HUDEP-2 (cell line): ENCODE data around the gene DPM1.

Experiments used
- DNase-seq, 76 experiments: peaks; one replicate each; lab custom pipeline; 2025; ENCODE audit not compliant: unreplicated experiment in 76 of 76; lab: John Stamatoyannopoulos, UW

Gene DPM1

GRCh38 chr20:50957798-50958614 lies at the start of gene DPM1:
DPM1 (minus strand) TSS chr20:50958532; CDS start chr20:50958523, 9 bp downstream.
- DNase-seq = peak in 64 of 76 experiments; percentile 5 to 92 (median 75)

- DNase-seq = no peak
Measured at GRCh38 chr20:51005214-51005613, 46.9 kb upstream of the DPM1 start.

- no peak for DNase-seq
Measured at GRCh38 chr20:51004781-51005180, 46.4 kb upstream of the DPM1 start.

- no peak for DNase-seq
Measured at GRCh38 chr20:51004305-51004727, 46.0 kb upstream of the DPM1 start.

- DNase-seq = no peak
Measured at GRCh38 chr20:51003753-51004152, 45.4 kb upstream of the DPM1 start.

- DNase-seq = no peak
Measured at GRCh38 chr20:51002633-51003032, 44.3 kb upstream of the DPM1 start.

- no peak for DNase-seq
Measured at GRCh38 chr20:51001430-51002265, 43.3 kb upstream of the DPM1 start.

GRCh38 chr20:50999355-50999754 lies 41.0 kb upstream of the DPM1 start:
- no peak for DNase-seq

- no peak for DNase-seq
Measured at GRCh38 chr20:50996901-50997865, 38.9 kb upstream of the DPM1 start.

GRCh38 chr20:50995506-50995905 lies 37.2 kb upstream of the DPM1 start:
- DNase-seq = no peak

GRCh38 chr20:50993876-50994275 lies 35.5 kb upstream of the DPM1 start:
- DNase-seq = no peak

GRCh38 chr20:50992733-50993457 lies 34.6 kb upstream of the DPM1 start:
- peak in 61 of 76 experiments; percentile 4 to 74 (median 34) for DNase-seq

GRCh38 chr20:50992336-50992732 lies 34.0 kb upstream of the DPM1 start:
- DNase-seq = no peak

GRCh38 chr20:50991076-50991475 lies 32.7 kb upstream of the DPM1 start:
- no peak for DNase-seq

- peak in 55 of 76 experiments; percentile 4 to 78 (median 46) for DNase-seq
Measured at GRCh38 chr20:50987493-50988210, 29.3 kb upstream of the DPM1 start.

- no peak for DNase-seq
Measured at GRCh38 chr20:50983321-50983720, 25.0 kb upstream of the DPM1 start.

GRCh38 chr20:50982363-50982762 lies 24.0 kb upstream of the DPM1 start:
- peak in 41 of 76 experiments; percentile 2 to 69 (median 20) for DNase-seq

GRCh38 chr20:50981714-50982048 lies 23.3 kb upstream of the DPM1 start:
- no peak for DNase-seq
